GM19043 (cell line): ENCODE data around the gene EPN3.

Experiments
- ATAC-seq: cut with Tn5 transposase; IDR thresholded peaks from one replicate; pipeline ENCODE4 v1.9.1; 2021; ENCODE audit warnings: low read depth; ENCODE audit not compliant: unreplicated experiment

The EPN3 gene

GRCh38 chr17:50564916-50565315 is 32.4 kb downstream of the EPN3 start:
- no peak for ATAC-seq

GRCh38 chr17:50565402-50566350 is 33.1 kb downstream of the EPN3 start:
- no peak for ATAC-seq

- ATAC-seq = no peak
Observed at GRCh38 chr17:50566886-50567285, 34.4 kb downstream of the EPN3 start.

GRCh38 chr17:50568659-50569058 is 36.1 kb downstream of the EPN3 start:
- no peak for ATAC-seq

GRCh38 chr17:50569592-50569991 is 37.1 kb downstream of the EPN3 start:
- ATAC-seq = no peak

GRCh38 chr17:50570032-50570431 is 37.5 kb downstream of the EPN3 start:
- no peak for ATAC-seq

- ATAC-seq = no peak
Observed at GRCh38 chr17:50570528-50570927, 38.0 kb downstream of the EPN3 start.

GRCh38 chr17:50571681-50572080 is 39.1 kb downstream of the EPN3 start:
- ATAC-seq = no peak

- ATAC-seq = no peak
Observed at GRCh38 chr17:50572541-50572940, 40.0 kb downstream of the EPN3 start.

GRCh38 chr17:50573866-50574611 is 41.5 kb downstream of the EPN3 start:
- ATAC-seq = no peak

GRCh38 chr17:50575581-50576210 is 43.2 kb downstream of the EPN3 start:
- ATAC-seq = no peak

GRCh38 chr17:50576864-50577263 is 44.3 kb downstream of the EPN3 start:
- no peak for ATAC-seq

- ATAC-seq = no peak
Observed at GRCh38 chr17:50577451-50577954, 45.0 kb downstream of the EPN3 start.

GRCh38 chr17:50578173-50578572 is 45.6 kb downstream of the EPN3 start:
- no peak for ATAC-seq

GRCh38 chr17:50579399-50579798 is 46.9 kb downstream of the EPN3 start:
- ATAC-seq = no peak

GRCh38 chr17:50580646-50581045 is 48.1 kb downstream of the EPN3 start:
- no peak for ATAC-seq

GRCh38 chr17:50581316-50581715 is 48.8 kb downstream of the EPN3 start:
- no peak for ATAC-seq

- no peak for ATAC-seq
Observed at GRCh38 chr17:50582741-50583140, 50.2 kb downstream of the EPN3 start.

GRCh38 chr17:50583641-50584040 is 51.1 kb downstream of the EPN3 start:
- ATAC-seq = no peak

- ATAC-seq = no peak
Observed at GRCh38 chr17:50584116-50584515, 51.6 kb downstream of the EPN3 start.

GRCh38 chr17:50584749-50585148 is 52.2 kb downstream of the EPN3 start:
- ATAC-seq = no peak
